HepG2 (cell line): ENCODE data around the gene NUDT21. TPM values are rescaled to one million over a fixed set of nuclear protein-coding genes. Genes with fewer than 3 reads are reported as not detected.

ENCODE experiments used
- ATAC-seq: fragments of 200-7000 bp; cut with Tn5 transposase; 3 replicates; pipeline ENCODE4 v1.9.1; 2020; ENCODE audit warnings: mild to moderate bottlenecking, moderate library complexity
- BruUV-seq: library from RNA; stranded (reverse); fragments of 400-500 nt; replicated peaks from 2 replicates; lab custom pipeline; 2021; lab: Mats Ljungman, UMichigan
- CTCF ChIA-PET: fragments of 300-600 bp; formaldehyde crosslinking; extraction: SDS; loops from one replicate; lab custom pipeline; 2021; ENCODE audit warnings: low total read pairs, inconsistent platforms, low intra/inter-chr PET ratio; lab: Yijun Ruan, JAX
- POLR2A ChIA-PET: fragments of 350-600 bp; sonication (Branson Sonifier 250); formaldehyde crosslinking; loops from one replicate; lab custom pipeline; 2020; ENCODE audit warnings: antibody characterized with exemption, inconsistent platforms; lab: Yijun Ruan, JAX
- DNase-seq: peaks from one replicate; pipeline ENCODE4 v3.0.0-alpha.2; 2015; ENCODE audit warnings: low spot score
- FAIRE-seq: peaks from 3 replicates; lab custom pipeline; 2011; peaks lifted over from hg19 to GRCh38; lab: Jason Lieb, UNC
- H2AFZ ChIP-seq: one replicate; pipeline ENCODE4 v1.6.1; 2011; ENCODE audit warnings: low read length, inconsistent platforms
- H3K27ac ChIP-seq: fragments of 300-600 bp; 3 replicates; pipeline ENCODE4 v1.8.0; 2011; ENCODE audit warnings: mixed run types, mild to moderate bottlenecking, mixed read lengths, low read length, inconsistent platforms; ENCODE audit not compliant: insufficient read depth; ENCODE audit errors: extremely low read length
- H3K27me3 ChIP-seq, 2 experiments: fragments of 200-600 bp in 1 of 2; 2 replicates in 1 of 2; 3 replicates in 1 of 2; pipeline versions ENCODE4 v1.6.0 to v1.8.0; 2011; ENCODE audit warnings: low read length in 2 of 2, mild to moderate bottlenecking in 2 of 2, moderate library complexity in 2 of 2, inconsistent platforms in 1 of 2; ENCODE audit not compliant: insufficient read depth in 2 of 2, control insufficient read depth in 1 of 2
- H3K36me3 ChIP-seq, 2 experiments: fragments of 200-600 bp in 1 of 2; replicated peaks in 1 of 2; 2 replicates in 1 of 2; 3 replicates in 1 of 2; pipeline versions ENCODE4 v1.5.1 to v1.8.0; 2011; ENCODE audit warnings: low read length in 2 of 2, inconsistent platforms in 1 of 2; ENCODE audit not compliant: insufficient read depth in 2 of 2, control insufficient read depth in 1 of 2
- H3K4me1 ChIP-seq: 2 replicates; pipeline ENCODE4 v1.5.1; 2012; ENCODE audit warnings: low read length, inconsistent platforms; ENCODE audit not compliant: insufficient read depth
- H3K4me2 ChIP-seq: 2 replicates; pipeline ENCODE4 v1.6.0; 2011; ENCODE audit warnings: low read depth, low read length, inconsistent platforms
- H3K4me3 ChIP-seq, 3 experiments: fragments of 200-600 bp in 1 of 3; sonication (generic), shearing (Covaris generic) in 1 of 3; replicated peaks in 1 of 3; 2 replicates each; pipeline ENCODE4 v1.5.1; 2011 to 2016; ENCODE audit warnings: low read length in 3 of 3, inconsistent platforms in 2 of 3, low read depth in 2 of 3, mild to moderate bottlenecking in 2 of 3, control low read depth in 1 of 3, mixed read lengths in 1 of 3; ENCODE audit not compliant: insufficient read depth in 1 of 3
- H3K79me2 ChIP-seq: one replicate; pipeline ENCODE4 v1.6.1; 2011; ENCODE audit warnings: low read length, inconsistent platforms; ENCODE audit not compliant: insufficient read depth
- H3K9ac ChIP-seq: 2 replicates; pipeline ENCODE4 v1.6.0; 2011; ENCODE audit warnings: mild to moderate bottlenecking, low read depth, low read length, inconsistent platforms; ENCODE audit not compliant: insufficient read depth
- H3K9me3 ChIP-seq: 2 replicates; pipeline ENCODE4 v1.5.1; 2012; ENCODE audit warnings: mild to moderate bottlenecking, low read length
- H4K20me1 ChIP-seq: 2 replicates; pipeline ENCODE4 v1.6.0; 2011; ENCODE audit warnings: inconsistent platforms, mild to moderate bottlenecking, low read length, moderate library complexity; ENCODE audit not compliant: insufficient read depth
- FOXO4 ChIP-seq: sonication (generic); formaldehyde crosslinking; conservative IDR thresholded peaks from 2 replicates; pipeline ENCODE4 v1.8.1; 2023; ENCODE audit warnings: missing genetic modification reagents
- ONECUT2 ChIP-seq: sonication (generic); formaldehyde crosslinking; IDR thresholded peaks from 2 replicates; pipeline ENCODE4 v1.4.0; 2020; ENCODE audit warnings: missing genetic modification reagents
- PAF1 ChIP-seq: IDR thresholded peaks from 2 replicates; pipeline ENCODE4 v1.6.1; 2016; ENCODE audit warnings: missing genetic modification reagents, missing compliant biosample characterization
- POLR2G ChIP-seq: fragments of 200-400 bp; formaldehyde crosslinking; IDR thresholded peaks from 2 replicates; pipeline ENCODE4 v1.6.1; 2018; ENCODE audit warnings: mild to moderate bottlenecking, low read depth, low read length, moderate library complexity
- SYNCRIP ChIP-seq: fragments of 200-400 bp; formaldehyde crosslinking; IDR thresholded peaks from 2 replicates; pipeline ENCODE4 v1.6.1; 2018; ENCODE audit warnings: mild to moderate bottlenecking, low read depth, low read length; ENCODE audit not compliant: insufficient read depth
- THAP11 ChIP-seq: IDR thresholded peaks from 2 replicates; pipeline ENCODE4 v1.6.1; 2016; ENCODE audit warnings: missing biosample characterization, missing genetic modification reagents
- ZNF143 ChIP-seq: sonication (generic); formaldehyde crosslinking; IDR thresholded peaks from 2 replicates; pipeline ENCODE4 v1.4.0; 2020; ENCODE audit warnings: missing genetic modification reagents
- WGBS: methylation state at CpG from one replicate; pipeline ENCODE4 v1.1.6; 2017; ENCODE audit warnings: low lambda C conversion rate; 5-methylcytosine and 5-hydroxymethylcytosine counted together
- in situ Hi-C: cut with HindIII; loops from 2 replicates; pipeline ENCODE4 v1.10.0; 2017; ENCODE audit warnings: low pct_unique_long_range_greater_than_20kb; ENCODE audit not compliant: extremely low pct_ligation_motif_present
- intact Hi-C: fragments of 100-400 bp; cut with micrococcal nuclease; formaldehyde crosslinking; loops from one replicate; pipeline ENCODE4 v1.10.0; 2022; ENCODE audit not compliant: unreplicated experiment
- polyA plus RNA-seq, 8 experiments: library from polyadenylated mRNA; depleted of rRNA in 3 of 8; stranded (reverse) in 7 of 8; unstranded in 1 of 8; fragments of >200 nt; fragmentation: Illumina TruSeq in 4 of 8; extraction: Trizol in 4 of 8; gene quantifications; 2 replicates each; pipeline versions ENCODE4 v1.2.1 to v1.2.3, GENCODE V29; 2011 to 2016; ENCODE audit warnings: low read depth in 4 of 8, missing spikeins in 1 of 8, mixed read lengths in 1 of 8; ENCODE audit not compliant: insufficient read depth in 1 of 8
- total RNA-seq, 5 experiments: library from RNA; depleted of rRNA; stranded (reverse); fragments of >200 nt; fragmentation: Illumina TruSeq; extraction: Trizol; gene quantifications; 2 replicates each; pipeline ENCODE4 v1.2.3, GENCODE V29; 2016; ENCODE audit warnings: low read depth in 1 of 5

NUDT21 gene
- total and polyA plus RNA-seq, 2 of the 13 experiments (the other 11 are each of a cell fraction or from before 2014, with no cell fraction given) = 177 to 210 TPM

- Histone ChIP-seq H3K9ac (no peak overlapping the region), H3K27ac (no peak overlapping the region), H3K4me3 (no peak overlapping the region)
- no peak for TF ChIP-seq PAF1 (CRISPR knock-in tag)
- TF ChIP-seq FOXO4 (CRISPR knock-in tag) = 0 out of 2 replicates have a peak, but pooled peaks have one; percentile 45
- TF ChIP-seq, all 625 proteins: peak for 1
- BruUV-seq = no TSS peak
- FAIRE-seq (no peak), DNase-seq (no peak), ATAC-seq (no peak)
- POLR2A ChIA-PET = no interaction called here
- Histone ChIP-seq H2AFZ (no peak overlapping the region), H3K79me2 (no peaks in the 10 kb centered on the region), H3K4me2 (no peak overlapping the region), H3K9me3 (no peaks in the 10 kb centered on the region), H4K20me1 (no peaks in the 10 kb centered on the region), H3K4me1 (no peaks in the 10 kb centered on the region), H3K36me3 (peaks cover 10 to 35% of the 10 kb centered on the region in 2 experiments), H3K27me3 (no peaks in the 10 kb centered on the region)
- CTCF ChIA-PET = no interaction called here
- in situ Hi-C loops = no loop called here
- 88% methylated on average over 7 of the region's 7 CpGs for WGBS
- intact Hi-C loops = no loop called here
Measured at GRCh38 chr16:56480776-56481467, 29.8 kb upstream of the NUDT21 start.

- Histone ChIP-seq H3K79me2 (no peaks in the 10 kb centered on the region), H3K4me1 (no peaks in the 10 kb centered on the region), H3K4me2 (no peak overlapping the region), H3K9ac (no peak overlapping the region), H3K4me3 (no peak overlapping the region), H2AFZ (no peak overlapping the region), H4K20me1 (no peaks in the 10 kb centered on the region), H3K9me3 (no peaks in the 10 kb centered on the region), H3K36me3 (peaks cover 11 to 40% of the 10 kb centered on the region in 2 experiments), H3K27ac (no peak overlapping the region), H3K27me3 (no peaks in the 10 kb centered on the region)
- intact Hi-C loops = no loop called here
- WGBS = 100% methylated on average over 2 of the region's 2 CpGs
- no TSS peak for BruUV-seq
- TF ChIP-seq POLR2G = 0 out of 2 replicates have a peak, but pooled peaks have one; percentile 31
- TF ChIP-seq ZNF143 (CRISPR knock-in tag) = peak; percentile 62
- TF ChIP-seq ONECUT2 = no peak
- peak; percentile 58 for TF ChIP-seq THAP11
- no peak for TF ChIP-seq SYNCRIP
- CTCF ChIA-PET = no interaction called here
- POLR2A ChIA-PET = interaction anchor here (1.1 to 2.1 kb wide), 3 partner anchors 28 to 129 kb away, joined by 3 to 7 read pairs (median 3); partner anchors contain the start of genes BBS2, MT2A, NUDT21 and OGFOD1
- DNase-seq (no peak), ATAC-seq (no peak; the same call in 2 of the 3 replicates), FAIRE-seq (no peak)
- in situ Hi-C loops = no loop called here
Measured at GRCh38 chr16:56479469-56479868, 28.3 kb upstream of the NUDT21 start.
